Measurements from ENCODE around the gene SLA2. TPM values are rescaled to one million over a fixed set of nuclear protein-coding genes. Genes with fewer than 3 reads are reported as not detected.

Gene SLA2
- under 0.01 TPM in 1 of 2 replicates, not detected in the other for total RNA-seq

GRCh38 chr20:36645998-36646397 lies at the start of gene SLA2:
Gene SLA2 (minus strand): TSS chr20:36646196. CDS start chr20:36641335, 4,861 bp downstream.

DNA sequence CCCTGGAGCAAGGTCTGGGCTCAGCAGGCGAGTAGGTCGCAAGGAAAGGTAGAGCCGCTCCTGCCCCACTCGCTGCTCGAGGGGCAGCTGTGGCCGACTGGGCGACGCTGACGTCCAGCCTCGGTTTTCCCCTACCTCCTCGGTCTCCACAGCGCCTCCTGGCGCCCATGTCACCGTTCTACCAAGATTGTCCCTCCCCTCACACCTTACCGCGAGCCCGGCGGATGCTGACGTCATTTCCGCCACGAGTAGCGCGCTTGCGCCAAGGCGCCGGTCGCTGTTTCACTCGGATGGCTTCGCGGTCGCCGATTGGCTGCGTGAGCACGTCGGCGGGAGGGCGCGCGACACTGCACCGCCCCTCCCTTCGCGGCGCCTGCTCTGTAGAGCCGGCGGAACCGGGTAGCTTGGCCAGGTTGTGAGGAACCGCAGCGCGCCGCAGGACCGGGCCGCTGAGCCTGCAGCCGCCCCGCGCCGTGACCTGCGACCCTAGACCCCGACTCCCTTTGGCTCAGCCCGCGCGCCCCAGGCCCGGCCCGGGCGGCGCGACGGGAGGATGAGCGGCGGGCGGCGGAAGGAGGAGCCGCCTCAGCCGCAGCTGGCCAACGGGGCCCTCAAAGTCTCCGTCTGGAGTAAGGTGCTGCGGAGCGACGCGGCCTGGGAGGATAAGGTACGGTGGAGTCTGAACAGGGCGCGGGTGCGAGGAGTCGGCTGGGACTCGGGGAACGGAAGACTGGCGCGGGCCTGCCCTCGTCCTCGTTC lies 40.4 kb downstream of the SLA2 start, which contains the start of gene RAB5IF:
TSS of gene RAB5IF (plus strand) at position 381 of the 759 bp plus-strand sequence. CDS start at position 554, 173 bp downstream.

DNA sequence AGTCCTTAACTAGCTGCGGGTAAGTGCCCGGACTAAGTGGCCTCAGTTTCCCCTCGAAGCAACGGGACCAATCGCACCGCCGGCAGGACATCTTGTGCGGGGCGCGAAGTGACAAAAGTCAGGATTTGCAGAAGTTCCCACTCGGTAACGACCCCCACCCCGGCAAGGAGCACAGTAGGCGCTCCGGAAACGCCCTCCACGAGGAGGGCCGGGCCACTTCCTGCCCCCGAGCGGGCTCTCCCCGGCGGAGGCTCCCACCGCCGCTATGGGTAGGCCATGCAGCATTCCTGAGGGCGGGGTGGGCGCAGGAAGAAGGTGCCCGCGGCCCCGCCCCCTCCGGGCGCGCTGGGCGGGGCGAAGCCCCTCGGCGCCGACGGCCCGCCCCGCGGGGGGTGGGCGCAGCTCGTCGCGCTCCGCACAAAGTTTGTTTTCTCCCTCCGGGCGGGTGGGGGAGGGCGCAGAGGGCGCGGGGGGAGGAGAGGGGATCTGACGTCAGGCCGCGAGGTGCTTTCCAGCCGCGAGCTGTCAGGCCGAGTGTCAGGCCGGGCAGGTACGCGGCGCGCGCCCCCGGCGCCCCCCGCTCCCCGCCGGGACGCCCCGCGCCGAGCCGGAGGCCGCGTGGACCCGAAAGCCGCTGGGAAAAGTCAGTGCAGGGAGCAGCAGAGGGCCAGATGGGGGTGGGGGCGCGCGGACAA lies 72.7 kb downstream of the SLA2 start, which contains the start of gene TGIF2:
TSS of gene TGIF2 (plus strand) at position 495 of the 695 bp plus-strand sequence. CDS start 5,178 bp downstream, outside the sequence.

Other genes with a start within 250 kb of the SLA2 start
- gene MYL9, start 104.7 kb downstream of the SLA2 start, total RNA-seq: 19.7 and 29.1 TPM in 2 replicates
- 5.6 and 5.8 TPM in 2 replicates for gene TGIF2, start 72.6 kb downstream of the SLA2 start, total RNA-seq
- 52.1 and 99.3 TPM in 2 replicates for gene RAB5IF, start 40.4 kb downstream of the SLA2 start, total RNA-seq
- 16.5 and 16.6 TPM in 2 replicates for gene NDRG3, start 99.9 kb upstream of the SLA2 start, total RNA-seq
- gene DSN1, start 127.6 kb upstream of the SLA2 start, total RNA-seq: 14.7 and 25.9 TPM in 2 replicates
- gene TLDC2, start 229.9 kb upstream of the SLA2 start, total RNA-seq: not detected in 2 replicates